GM21390 (cell line): ENCODE data around the gene RNU6-8.

ENCODE experiments used
- ATAC-seq: cut with Tn5 transposase; IDR thresholded peaks from one replicate; pipeline ENCODE4 v1.9.1; 2021; ENCODE audit not compliant: unreplicated experiment

The RNU6-8 gene

GRCh38 chr14:32166029-32166428 is 37.0 kb downstream of the RNU6-8 start:
- no peak for ATAC-seq
